IMR-90 (cell line): ENCODE measurements around the gene DNTTIP2. TPM values are rescaled to one million over a fixed set of nuclear protein-coding genes. Genes with fewer than 3 reads are reported as not detected.
A peak's percentile ranks its signal among the peaks of the same experiment; 100 is the strongest.

Source experiments
- ATAC-seq: fragments of 200-7000 bp; cut with Tn5 transposase; 2 replicates; pipeline ENCODE4 v1.9.1; 2020; ENCODE audit warnings: low read depth, mild to moderate bottlenecking, moderate library complexity
- BruUV-seq: library from RNA; stranded (reverse); fragments of 400-500 nt; replicated peaks from 2 replicates; lab custom pipeline; 2021; lab: Mats Ljungman, UMichigan
- CTCF ChIA-PET: fragments of 300-600 bp; formaldehyde crosslinking; extraction: SDS; loops from one replicate; lab custom pipeline; 2021; ENCODE audit warnings: antibody characterized with exemption; lab: Yijun Ruan, JAX
- POLR2A ChIA-PET: fragments of 300-600 bp; sonication (Branson Sonifier 250); formaldehyde crosslinking; loops from one replicate; lab custom pipeline; 2022; ENCODE audit warnings: antibody characterized with exemption; ENCODE audit not compliant: unreplicated experiment; lab: Charles Lee
- DNase-seq: peaks from one replicate; pipeline ENCODE4 v3.0.0; 2013
- H2AFZ ChIP-seq: replicated peaks from 2 replicates; pipeline ENCODE3; 2013; ENCODE audit warnings: low read length, mild to moderate bottlenecking; ENCODE audit not compliant: poor library complexity
- H2AK5ac ChIP-seq: 2 replicates; pipeline ENCODE4 v1.6.1; 2013; ENCODE audit warnings: low read depth, low read length, inconsistent platforms
- H2AK9ac ChIP-seq: replicated peaks from 2 replicates; pipeline ENCODE3; 2013; ENCODE audit warnings: mild to moderate bottlenecking, low read depth, low read length, moderate library complexity; ENCODE audit not compliant: poor library complexity
- H2BK120ac ChIP-seq: 2 replicates; pipeline ENCODE4 v1.6.1; 2013; ENCODE audit warnings: low read depth, low read length, inconsistent platforms
- H2BK15ac ChIP-seq: 3 replicates; pipeline ENCODE4 v1.6.1; 2013; ENCODE audit warnings: low read depth, low read length, inconsistent platforms
- H2BK20ac ChIP-seq: 2 replicates; pipeline ENCODE4 v1.6.1; 2013; ENCODE audit warnings: low read depth, mild to moderate bottlenecking, inconsistent platforms, low read length, moderate library complexity
- H2BK5ac ChIP-seq: 2 replicates; pipeline ENCODE4 v1.6.1; 2013; ENCODE audit warnings: mild to moderate bottlenecking, low read depth, low read length, inconsistent platforms; ENCODE audit not compliant: poor library complexity, severe bottlenecking
- H3K14ac ChIP-seq: replicated peaks from 2 replicates; pipeline ENCODE4 v1.6.1; 2013; ENCODE audit warnings: low read depth, low read length, inconsistent platforms
- H3K18ac ChIP-seq: 2 replicates; pipeline ENCODE4 v1.6.1; 2013; ENCODE audit warnings: low read depth, low read length, control low read depth
- H3K23ac ChIP-seq: 2 replicates; pipeline ENCODE4 v1.6.1; 2013; ENCODE audit warnings: low read depth, low read length, inconsistent platforms
- H3K27ac ChIP-seq: 2 replicates; pipeline ENCODE4 v1.5.1; 2013; ENCODE audit warnings: mild to moderate bottlenecking, control low read depth, low read length; ENCODE audit not compliant: insufficient read depth
- H3K27me3 ChIP-seq: 2 replicates; pipeline ENCODE4 v1.6.1; 2013; ENCODE audit warnings: low read length; ENCODE audit not compliant: control insufficient read depth, insufficient read depth
- H3K36me3 ChIP-seq: 2 replicates; pipeline ENCODE4 v1.6.1; 2013; ENCODE audit warnings: low read length, mixed read lengths; ENCODE audit not compliant: control insufficient read depth, insufficient read depth
- H3K4ac ChIP-seq: 2 replicates; pipeline ENCODE4 v1.6.1; 2013; ENCODE audit warnings: low read depth, low read length, inconsistent platforms
- H3K4me1 ChIP-seq: 2 replicates; pipeline ENCODE4 v1.6.1; 2013; ENCODE audit warnings: low read length, mixed read lengths; ENCODE audit not compliant: control insufficient read depth, insufficient read depth
- H3K4me2 ChIP-seq: 2 replicates; pipeline ENCODE4 v1.6.1; 2013; ENCODE audit warnings: low read depth, mild to moderate bottlenecking, control low read depth, low read length, moderate library complexity
- H3K4me3 ChIP-seq: 2 replicates; pipeline ENCODE4 v1.5.1; 2013; ENCODE audit warnings: low read depth, mild to moderate bottlenecking, control low read depth, low read length, moderate library complexity; ENCODE audit not compliant: insufficient read depth
- H3K56ac ChIP-seq: 2 replicates; pipeline ENCODE4 v1.6.1; 2013; ENCODE audit warnings: low read length, inconsistent platforms; ENCODE audit not compliant: insufficient read depth; ENCODE audit errors: extremely low read depth
- H3K79me1 ChIP-seq, 2 experiments: 2 replicates each; pipeline ENCODE4 v1.6.1; 2013; ENCODE audit warnings: low read length in 2 of 2, inconsistent platforms in 1 of 2, low read depth in 1 of 2
- H3K9ac ChIP-seq: 2 replicates; pipeline ENCODE4 v1.6.1; 2013; ENCODE audit warnings: low read depth, low read length, control low read depth
- H3K9me1 ChIP-seq: 2 replicates; pipeline ENCODE4 v1.6.1; 2013; ENCODE audit warnings: low read length, inconsistent platforms; ENCODE audit not compliant: insufficient read depth
- H3K9me3 ChIP-seq: 2 replicates; pipeline ENCODE4 v1.6.1; 2013; ENCODE audit warnings: low read length; ENCODE audit not compliant: control insufficient read depth, insufficient read depth
- H4K20me1 ChIP-seq: 2 replicates; pipeline ENCODE4 v1.6.1; 2013; ENCODE audit warnings: low read length, inconsistent platforms; ENCODE audit not compliant: insufficient read depth
- H4K5ac ChIP-seq: 2 replicates; pipeline ENCODE4 v1.6.1; 2013; ENCODE audit warnings: mild to moderate bottlenecking, low read depth, low read length, control low read depth
- H4K8ac ChIP-seq, 2 experiments: 2 replicates each; pipeline ENCODE4 v1.6.1; 2013; ENCODE audit warnings: low read depth in 2 of 2, low read length in 2 of 2, control low read depth in 1 of 2, inconsistent platforms in 1 of 2
- H4K91ac ChIP-seq: 2 replicates; pipeline ENCODE4 v1.6.1; 2013; ENCODE audit warnings: low read depth, low read length, inconsistent platforms; ENCODE audit not compliant: insufficient read depth
- BHLHE40 ChIP-seq: fragments of 150-350 bp; IDR thresholded peaks from 2 replicates; pipeline ENCODE4 v1.6.1; 2016; ENCODE audit warnings: mild to moderate bottlenecking, low read depth, low read length
- CEBPB ChIP-seq: IDR thresholded peaks from 2 replicates; pipeline ENCODE4 v1.6.1; 2012; ENCODE audit warnings: low read depth, low read length, improper control_type of control experiment
- CHD1 ChIP-seq: IDR thresholded peaks from 2 replicates; pipeline ENCODE4 v1.6.1; 2012; ENCODE audit warnings: low read depth, low read length, improper control_type of control experiment
- ELK1 ChIP-seq: fragments of 150-350 bp; IDR thresholded peaks from 2 replicates; pipeline ENCODE4 v1.6.1; 2016; ENCODE audit warnings: low read depth, mild to moderate bottlenecking, low read length, moderate library complexity, borderline replicate concordance
- FOS ChIP-seq: fragments of 150-350 bp; IDR thresholded peaks from 2 replicates; pipeline ENCODE4 v1.6.1; 2016; ENCODE audit warnings: low read depth, low read length
- MAFK ChIP-seq: IDR thresholded peaks from 2 replicates; pipeline ENCODE4 v1.6.1; 2012; ENCODE audit warnings: low read depth, low read length, improper control_type of control experiment
- MXI1 ChIP-seq: IDR thresholded peaks from 2 replicates; pipeline ENCODE4 v1.6.1; 2012; ENCODE audit warnings: low read depth, mild to moderate bottlenecking, low read length, moderate library complexity, borderline replicate concordance
- NFE2L2 ChIP-seq: fragments of 150-350 bp; IDR thresholded peaks from 2 replicates; pipeline ENCODE4 v1.6.1; 2016; ENCODE audit warnings: low read depth, mild to moderate bottlenecking, low read length
- RCOR1 ChIP-seq: IDR thresholded peaks from 2 replicates; pipeline ENCODE4 v1.6.1; 2012; ENCODE audit warnings: mild to moderate bottlenecking, low read length, improper control_type of control experiment; ENCODE audit not compliant: insufficient replicate concordance
- RFX5 ChIP-seq: IDR thresholded peaks from 2 replicates; pipeline ENCODE4 v1.8.0; 2012; ENCODE audit warnings: low read depth, mild to moderate bottlenecking, low read length, moderate library complexity
- SMC3 ChIP-seq: fragments of 150-350 bp; IDR thresholded peaks from 2 replicates; pipeline ENCODE4 v1.6.1; 2016; ENCODE audit warnings: low read depth, mild to moderate bottlenecking, antibody characterized with exemption, low read length, moderate library complexity
- WGBS, 2 experiments: methylation state at CpG; one replicate each; pipeline versions ENCODE4 v1.1.5 to v1.1.7; 2013; ENCODE audit warnings: missing lambda C conversion rate in 2 of 2; ENCODE audit not compliant: insufficient read length in 1 of 2; ENCODE audit errors: extremely low coverage in 2 of 2; 5-methylcytosine and 5-hydroxymethylcytosine counted together
- dilution Hi-C: fragments of 300-500 bp; cut with HindIII; formaldehyde crosslinking; loops from one replicate; pipeline ENCODE4 v1.14.3; 2018; ENCODE audit warnings: low sequenced_read_pairs; ENCODE audit not compliant: unreplicated experiment
- in situ Hi-C: fragments of 300-500 bp; cut with MboI; formaldehyde crosslinking; loops from 3 replicates; pipeline ENCODE4 v1.14.3; 2019; ENCODE audit warnings: low sequenced_read_pairs, inconsistent platforms, mixed read lengths
- intact Hi-C: fragments of 100-400 bp; cut with micrococcal nuclease; formaldehyde crosslinking; loops from 2 replicates; pipeline ENCODE4 v1.10.0; 2022
- polyA plus RNA-seq, 3 experiments: library from polyadenylated mRNA; depleted of rRNA; stranded (reverse); fragments of >200 nt; gene quantifications; 2 replicates each; pipeline ENCODE4 v1.2.3, GENCODE V29; 2012; ENCODE audit warnings: low replicate concordance in 1 of 3
- total RNA-seq: library from RNA; depleted of rRNA; stranded (reverse); fragments of >200 nt; gene quantifications from 2 replicates; pipeline ENCODE4 v1.2.3, GENCODE V29; 2012

Gene DNTTIP2
- total and polyA plus RNA-seq, 2 of the 4 experiments (the other 2 are of a cell fraction): 14.2 to 24.4 TPM

DNA sequence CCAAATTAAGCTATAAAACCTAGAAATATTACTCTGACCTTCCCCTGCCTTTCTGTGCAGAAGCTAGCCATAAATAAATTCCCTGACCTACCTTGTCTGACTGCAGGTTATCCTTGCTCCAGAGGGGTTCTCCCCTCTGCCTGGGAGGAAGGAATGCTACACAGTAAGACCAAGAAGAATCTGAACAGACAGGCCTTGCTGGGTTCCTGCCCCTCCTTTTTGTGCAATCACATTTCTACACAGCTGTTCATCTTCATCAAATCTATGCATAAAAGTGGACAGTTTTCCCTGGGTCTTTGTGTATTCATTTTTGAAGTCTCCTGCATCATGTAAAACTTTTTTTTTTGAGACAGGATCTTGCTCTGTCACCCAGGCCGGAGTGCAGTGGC is 50.6 kb downstream of the DNTTIP2 start:
- H3K4me3 ChIP-seq: no peak overlapping the region
- H2BK5ac ChIP-seq: no peak overlapping the region
- ATAC-seq: no peak
- no peak overlapping the region for H3K4ac ChIP-seq
- H3K79me1 ChIP-seq: no peaks in the 10 kb centered on the region
- H4K5ac ChIP-seq: no peak overlapping the region
- intact Hi-C loops: no loop called here
- no peak overlapping the region for H3K56ac ChIP-seq
- BruUV-seq: no TSS peak
- peaks cover 8% of the 10 kb centered on the region for H3K9me3 ChIP-seq
- DNase-seq: no peak
- no peak overlapping the region for H3K14ac ChIP-seq
- H3K36me3 ChIP-seq: no peaks in the 10 kb centered on the region
- no peak overlapping the region for H3K18ac ChIP-seq
- H4K91ac ChIP-seq: no peak overlapping the region
- dilution Hi-C loops: no loop called here
- no peaks in the 10 kb centered on the region for H4K20me1 ChIP-seq
- H2AK5ac ChIP-seq: no peak overlapping the region
- in situ Hi-C loops: no loop called here
- no peak overlapping the region for H4K8ac ChIP-seq
- no peak overlapping the region for H3K27ac ChIP-seq
- H2BK120ac ChIP-seq: no peak overlapping the region
- no peak overlapping the region for H3K9ac ChIP-seq
- H3K4me2 ChIP-seq: no peak overlapping the region
- no peak overlapping the region for H3K23ac ChIP-seq
- H3K27me3 ChIP-seq: no peaks in the 10 kb centered on the region
- no peak overlapping the region for H2AFZ ChIP-seq
- ChIA-PET POLR2A (interaction anchor here (0.6 kb wide), 1 partner anchor 173 kb away, joined by 3 read pairs; no protein-coding TSS in a partner anchor), CTCF (interaction anchor here (1.2 to 1.8 kb wide), 2 partner anchors 12 to 16 kb away, joined by 4 to 5 read pairs; no protein-coding TSS in a partner anchor)
- 0 out of 2 replicates have a peak, but pooled peaks cover 8% of the 10 kb centered on the region for H3K9me1 ChIP-seq
- H2BK15ac ChIP-seq: no peak overlapping the region
- no peak overlapping the region for H2AK9ac ChIP-seq
- H3K4me1 ChIP-seq: peaks cover 3% of the 10 kb centered on the region; the same call in 1 of the 2 replicates
- no CpG with 5 or more reads among the region's 1 CpG for WGBS, 2 experiments
- TF ChIP-seq CHD1 (no peak), NFE2L2 (no peak), MXI1 (no peak), BHLHE40 (no peak), RCOR1 (no peak), FOS (no peak), SMC3 (no peak), MAFK (no peak), CEBPB (no peak), RFX5 (no peak), ELK1 (no peak)
- 0 out of 2 replicates have a peak overlapping the region, but pooled peaks have one; percentile 35 for H2BK20ac ChIP-seq
